Left renal cortex interstitium (tissue), 4 donors: ENCODE measurements around the gene OXNAD1. TPM values are rescaled to one million over a fixed set of nuclear protein-coding genes. Genes with fewer than 3 reads are reported as not detected.
"Not testable (repeated sequence)": the region's sequence is repeated elsewhere in the genome, so short reads cannot be mapped to it uniquely, and the experiment has no call there.

Source experiments
- DNase-seq, 4 donors: peaks; one replicate each; pipeline ENCODE4 v3.0.0-alpha.2; 2013; ENCODE audit warnings: low read depth in 4 of 4, low spot score in 2 of 4, missing footprints in 1 of 4
- polyA plus RNA-seq, 4 donors: library from polyadenylated mRNA; unstranded; fragments of 120-200 nt; gene quantifications; one replicate each; pipeline ENCODE4 v1.2.1, GENCODE V29; 2013; ENCODE audit not compliant: insufficient read length in 4 of 4

OXNAD1 gene
- polyA plus RNA-seq, 4 donors, result 15.4 to 19.8 (median 17.4) TPM

GRCh38 chr3:16301507-16301906 lies 36.5 kb downstream of the OXNAD1 start:
- no peak for DNase-seq

- no peak for DNase-seq
These were observed 37.1 kb downstream of the OXNAD1 start for GRCh38 chr3:16302082-16302631.

GRCh38 chr3:16303037-16303575 lies 38.1 kb downstream of the OXNAD1 start:
- DNase-seq, result no peak

GRCh38 chr3:16304061-16305010 lies 39.3 kb downstream of the OXNAD1 start:
- no peak for DNase-seq

- no peak for DNase-seq
These were observed 40.1 kb downstream of the OXNAD1 start for GRCh38 chr3:16305111-16305541.

GRCh38 chr3:16307832-16308531 lies 43.0 kb downstream of the OXNAD1 start:
- DNase-seq, result no peak

- DNase-seq, result no peak
These were observed 43.7 kb downstream of the OXNAD1 start for GRCh38 chr3:16308727-16309126.

GRCh38 chr3:16309558-16309957 lies 44.5 kb downstream of the OXNAD1 start:
- no peak for DNase-seq

- DNase-seq, result not testable (repeated sequence)
These were observed 45.5 kb downstream of the OXNAD1 start for GRCh38 chr3:16310486-16310885.

- DNase-seq, result no peak
These were observed 47.0 kb downstream of the OXNAD1 start for GRCh38 chr3:16311960-16312451.

- no peak for DNase-seq
These were observed 49.1 kb downstream of the OXNAD1 start for GRCh38 chr3:16313886-16314645.

GRCh38 chr3:16315623-16316022 lies 50.6 kb downstream of the OXNAD1 start:
- DNase-seq, result no peak

GRCh38 chr3:16316396-16316795 lies 51.4 kb downstream of the OXNAD1 start:
- DNase-seq, result no peak

- DNase-seq, result no peak
These were observed 52.0 kb downstream of the OXNAD1 start for GRCh38 chr3:16316847-16317560.

GRCh38 chr3:16317561-16317945 lies 52.5 kb downstream of the OXNAD1 start:
- no peak for DNase-seq

GRCh38 chr3:16318176-16318575 lies 53.2 kb downstream of the OXNAD1 start:
- DNase-seq, result no peak

GRCh38 chr3:16319307-16319706 lies 54.3 kb downstream of the OXNAD1 start:
- DNase-seq, result no peak

GRCh38 chr3:16319723-16320122 lies 54.7 kb downstream of the OXNAD1 start:
- DNase-seq, result no peak

GRCh38 chr3:16320711-16321110 lies 55.7 kb downstream of the OXNAD1 start:
- DNase-seq, result no peak

- DNase-seq, result no peak
These were observed 57.2 kb downstream of the OXNAD1 start for GRCh38 chr3:16322189-16322588.
